ENCODE data around the gene IYD.
"Not testable (repeated sequence)": the region's sequence is repeated elsewhere in the genome, so short reads cannot be mapped to it uniquely, and the experiment has no call there.

Gene IYD

GRCh38 chr6:150352321-150353296 lies 16.2 kb upstream of the IYD start:
- no peak for DNase-seq (ENCODE audit: low spot score)

DNA sequence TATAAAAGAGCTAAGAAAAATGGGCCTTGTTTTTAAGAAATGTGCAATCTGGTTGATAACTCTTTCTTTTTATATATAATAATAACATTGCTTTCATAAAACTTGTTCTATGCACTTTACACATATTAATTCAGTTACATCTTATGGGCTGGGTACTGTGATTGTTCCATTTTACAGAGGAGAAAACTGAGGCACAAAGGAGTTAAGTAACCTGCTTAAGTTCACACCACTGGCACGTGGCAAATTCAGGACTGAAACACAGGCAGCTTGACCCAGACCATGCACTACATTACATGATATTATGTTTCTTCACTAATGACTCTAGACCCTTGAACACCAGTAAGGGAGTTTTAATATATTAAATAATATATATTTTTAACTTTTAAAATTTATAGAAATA lies 15.4 kb upstream of the IYD start:
- DNase-seq (ENCODE audit: low spot score), result no peak

DNA sequence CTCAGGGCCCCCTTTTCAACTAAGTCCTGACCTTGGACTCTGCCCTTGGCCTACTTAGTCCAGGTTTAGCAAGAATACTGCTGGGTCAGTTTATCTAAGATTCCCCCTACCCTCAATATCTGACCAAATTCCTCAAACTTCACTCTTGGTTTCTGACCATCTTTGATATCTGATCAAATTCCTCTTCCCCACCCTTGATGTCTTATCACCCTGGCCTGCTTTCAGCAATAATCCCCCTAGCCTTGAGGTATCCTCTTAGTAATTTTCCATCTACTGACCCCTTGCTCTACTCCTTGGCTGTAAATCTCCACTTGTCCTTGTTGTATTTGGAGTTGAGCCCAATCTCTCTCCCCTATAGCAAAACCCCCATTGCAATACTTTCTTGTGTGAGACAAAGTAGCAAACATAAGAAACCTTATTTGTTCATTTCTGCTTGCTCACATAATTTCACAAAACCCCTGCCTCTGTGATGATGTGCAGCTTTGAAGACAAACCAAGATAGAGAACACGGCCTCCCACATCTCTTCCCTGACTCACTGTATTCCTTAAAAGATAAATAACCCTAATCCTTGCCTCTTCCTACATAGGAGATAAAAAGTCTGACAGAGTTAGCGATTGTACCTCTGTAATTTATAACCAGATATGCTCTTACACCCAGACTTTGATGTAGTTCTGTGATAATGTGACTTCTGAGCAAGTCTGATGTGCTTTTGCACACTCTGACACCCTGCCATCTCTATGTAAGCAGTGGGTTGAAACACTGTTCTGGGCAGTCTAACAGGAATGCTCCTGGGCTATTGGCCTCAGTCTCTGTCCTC lies 13.8 kb upstream of the IYD start:
- no peak for DNase-seq (ENCODE audit: low spot score)

DNA sequence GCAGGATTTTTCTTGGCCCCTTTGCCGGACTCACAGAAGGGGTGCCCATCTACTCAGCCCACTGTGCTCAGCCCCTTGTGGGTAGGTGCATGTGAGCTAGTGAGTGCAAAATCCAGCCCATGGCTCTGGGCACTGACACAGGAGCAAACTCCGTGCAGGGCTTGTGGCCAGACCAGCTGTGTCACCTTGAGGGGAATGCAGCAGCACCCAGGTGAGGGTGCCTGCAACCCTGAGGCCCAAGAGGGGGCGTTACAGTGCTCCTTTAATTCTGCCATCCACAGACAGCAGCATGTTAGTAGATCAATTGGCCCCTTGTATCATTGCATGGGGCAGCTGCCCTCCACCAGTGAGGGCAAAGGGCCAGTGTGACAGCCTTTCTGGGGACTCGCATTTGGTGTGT lies 12.9 kb upstream of the IYD start:
- DNase-seq (ENCODE audit: low spot score), result no peak

DNA sequence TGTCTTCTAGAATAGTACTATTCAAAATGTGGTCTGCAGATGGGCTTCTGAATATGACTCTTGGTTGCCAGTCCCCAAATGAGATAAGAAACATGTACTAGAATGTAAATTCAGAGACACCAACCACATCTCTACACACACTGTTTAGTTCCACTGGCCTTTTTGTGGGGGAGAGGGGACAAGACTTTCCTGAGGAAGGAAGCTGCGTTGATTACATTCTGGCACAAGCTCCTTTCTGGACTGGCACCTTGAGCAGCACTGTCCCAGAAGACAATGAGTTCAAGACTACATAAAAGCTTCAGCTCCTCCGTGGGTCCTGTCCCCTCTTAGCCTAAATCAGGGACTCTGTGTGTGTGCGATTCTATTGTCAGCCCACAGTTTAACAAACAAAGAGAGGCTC lies 6.9 kb upstream of the IYD start:
- no peak for DNase-seq (ENCODE audit: low spot score)

DNA sequence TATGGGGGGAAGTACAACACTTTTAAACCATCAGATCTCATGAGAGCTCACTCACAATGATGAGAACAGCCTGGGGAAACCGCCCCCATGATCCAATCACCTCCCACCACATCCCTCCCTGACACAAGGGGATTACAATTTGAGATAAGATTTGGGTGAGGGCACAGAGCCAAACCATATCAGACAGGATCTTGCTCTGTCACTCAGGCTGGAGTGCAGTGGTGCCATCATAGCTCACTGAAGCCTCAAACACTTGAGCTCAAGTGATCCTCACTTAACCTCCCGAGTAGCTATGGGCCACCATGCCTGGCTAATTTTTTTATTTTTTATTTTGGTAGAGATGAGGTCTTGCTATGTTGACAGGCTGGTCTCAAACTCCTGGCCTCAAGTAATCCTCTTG lies 5.1 kb upstream of the IYD start:
- DNase-seq (ENCODE audit: low spot score), result no peak

GRCh38 chr6:150366118-150366778 lies 2.6 kb upstream of the IYD start:
- DNase-seq (ENCODE audit: low spot score), result no peak

DNA sequence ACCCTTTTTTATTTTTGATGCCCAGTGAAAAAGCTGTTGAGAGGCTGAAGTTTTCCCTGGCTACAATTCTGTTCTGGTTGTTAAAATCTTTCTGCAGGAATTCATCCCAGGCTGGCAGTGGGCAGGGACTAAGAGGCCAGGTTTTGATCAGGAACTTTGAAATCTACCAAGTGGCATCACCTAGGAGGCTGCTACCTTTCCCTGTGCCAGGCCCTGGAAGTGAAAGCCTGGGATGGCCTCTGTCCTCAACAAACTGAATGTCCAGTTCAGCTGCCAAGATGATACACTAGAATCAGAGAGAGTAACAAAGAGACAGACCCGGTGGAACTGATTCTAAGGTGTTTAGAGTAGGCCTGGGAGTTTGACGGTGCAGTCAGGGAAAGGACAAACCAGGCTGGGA lies 596 bp downstream of the IYD start:
- DNase-seq (ENCODE audit: low spot score), result no peak

GRCh38 chr6:150370112-150370511 lies 1.3 kb downstream of the IYD start:
- no peak for DNase-seq (ENCODE audit: low spot score)

DNA sequence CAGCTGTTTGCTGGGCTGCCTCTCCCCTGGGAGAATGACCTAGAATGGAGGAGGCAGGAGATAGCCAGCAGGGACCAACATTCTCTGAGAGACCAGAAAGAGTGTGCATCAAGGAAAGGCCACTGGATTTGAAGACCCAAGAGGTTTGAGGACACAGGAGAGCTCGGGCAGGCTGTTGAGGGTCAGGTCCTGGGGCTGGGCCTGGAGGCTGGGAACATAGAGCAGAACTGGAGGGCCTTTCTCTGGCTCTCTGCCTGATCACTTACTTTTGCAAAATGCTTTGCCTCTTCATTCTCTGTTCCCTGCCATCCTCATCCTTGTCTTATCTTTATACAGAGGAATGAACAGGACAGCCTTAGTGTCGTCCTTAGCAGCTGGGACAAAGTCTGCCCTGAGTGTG lies 2.5 kb downstream of the IYD start:
- no peak for DNase-seq (ENCODE audit: low spot score)

GRCh38 chr6:150372051-150372450 lies 3.2 kb downstream of the IYD start:
- no peak for DNase-seq (ENCODE audit: low spot score)

- DNase-seq (ENCODE audit: low spot score), result peak; percentile 40
These were observed 4.5 kb downstream of the IYD start for GRCh38 chr6:150373260-150373701.

DNA sequence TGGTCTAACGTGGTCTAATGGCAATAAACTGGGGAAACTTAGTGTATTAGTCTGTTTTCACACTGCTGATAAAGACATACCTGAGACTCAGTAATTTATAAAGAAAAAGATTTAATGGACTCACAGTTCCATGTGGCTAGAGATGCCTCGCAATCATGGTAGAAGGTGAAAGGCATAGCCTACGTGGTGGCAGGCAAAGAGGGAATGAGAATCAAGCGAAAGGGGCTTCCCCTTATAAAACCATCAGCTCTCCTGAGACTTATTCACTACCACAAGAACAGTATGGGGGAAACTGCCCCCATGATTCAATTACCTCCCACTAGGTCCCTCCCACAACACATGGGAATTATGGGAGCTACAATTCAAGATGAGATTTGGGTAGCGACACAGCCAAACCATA lies 5.5 kb downstream of the IYD start:
- not testable (repeated sequence) for DNase-seq (ENCODE audit: low spot score)

GRCh38 chr6:150377211-150377781 lies 8.5 kb downstream of the IYD start:
- DNase-seq (ENCODE audit: low spot score), result no peak

DNA sequence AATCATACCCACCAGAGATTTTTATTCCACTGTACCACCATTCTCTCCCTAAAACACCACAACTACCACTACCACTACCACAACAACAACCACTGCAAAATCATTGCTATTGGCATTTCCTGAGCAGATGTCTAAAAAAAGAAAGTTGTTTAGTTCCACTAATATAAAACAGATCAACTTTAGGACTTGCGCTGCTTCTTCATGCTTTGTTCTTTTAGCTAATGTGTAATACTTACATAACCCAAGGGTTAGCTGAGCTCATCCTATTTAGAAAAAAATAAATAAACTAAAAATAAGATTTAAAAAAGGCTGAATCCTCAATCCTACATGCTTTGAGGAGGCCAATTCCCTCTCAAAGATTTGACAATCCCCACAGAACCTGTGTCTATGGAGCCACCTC lies 11.4 kb downstream of the IYD start:
- no peak for DNase-seq (ENCODE audit: low spot score)

DNA sequence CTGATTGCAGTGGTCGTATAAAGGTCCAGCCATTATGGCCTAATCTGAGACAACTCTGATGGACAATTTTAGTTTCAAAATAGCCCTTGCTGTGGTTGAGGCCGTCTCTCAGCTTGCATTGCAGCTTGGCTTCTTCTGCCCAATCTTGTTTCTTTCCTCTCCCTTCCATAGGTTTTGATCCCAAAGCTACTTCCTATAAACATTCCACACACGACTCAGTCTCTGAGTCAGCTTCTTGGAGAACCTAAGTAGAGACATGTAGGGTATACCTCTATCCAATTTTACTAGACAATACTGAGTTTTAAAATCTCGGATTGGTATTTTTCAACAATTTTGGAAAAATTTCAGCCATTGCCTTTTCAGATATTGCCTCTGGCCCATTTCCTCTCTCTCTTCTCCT lies 13.4 kb downstream of the IYD start:
- no peak for DNase-seq (ENCODE audit: low spot score)

DNA sequence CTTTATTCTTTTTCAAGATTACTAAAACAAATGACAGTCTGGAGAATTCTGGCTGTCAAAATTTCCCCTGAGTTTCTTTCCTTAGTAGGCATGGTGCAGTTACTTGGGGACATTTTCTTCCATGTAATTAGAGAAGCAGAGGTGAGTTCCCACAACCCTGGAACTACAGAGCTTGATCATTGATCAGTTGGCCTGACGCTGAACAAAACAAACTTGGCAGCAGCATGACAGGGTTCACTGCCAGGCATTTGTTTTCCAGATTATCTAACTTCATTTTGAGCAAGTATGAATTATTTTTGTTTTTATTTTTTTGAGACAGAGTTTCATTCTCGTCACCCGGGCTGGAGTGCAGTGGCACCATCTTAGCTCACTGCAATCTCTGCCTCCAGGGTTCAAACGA lies 22.6 kb downstream of the IYD start:
- DNase-seq (ENCODE audit: low spot score), result no peak

DNA sequence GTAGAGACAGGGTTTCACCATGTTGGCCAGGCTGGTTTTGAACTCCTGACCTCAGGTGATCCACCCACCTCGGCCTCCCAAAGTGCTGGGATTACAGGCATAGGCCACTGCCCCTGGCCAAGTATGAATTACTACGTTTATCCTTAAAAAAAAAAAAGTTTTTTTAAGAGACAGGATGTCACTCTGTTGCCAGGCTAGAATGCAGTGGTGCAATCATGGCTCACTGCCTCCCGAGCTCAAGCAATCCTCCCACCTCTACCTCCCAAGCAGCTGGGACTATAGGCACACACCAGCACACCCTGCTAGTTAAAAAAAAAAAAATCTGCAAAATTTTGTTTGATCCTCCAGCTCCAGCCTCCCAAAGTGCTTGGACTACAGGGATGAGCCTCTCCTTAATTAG lies 23.1 kb downstream of the IYD start:
- DNase-seq (ENCODE audit: low spot score), result no peak

DNA sequence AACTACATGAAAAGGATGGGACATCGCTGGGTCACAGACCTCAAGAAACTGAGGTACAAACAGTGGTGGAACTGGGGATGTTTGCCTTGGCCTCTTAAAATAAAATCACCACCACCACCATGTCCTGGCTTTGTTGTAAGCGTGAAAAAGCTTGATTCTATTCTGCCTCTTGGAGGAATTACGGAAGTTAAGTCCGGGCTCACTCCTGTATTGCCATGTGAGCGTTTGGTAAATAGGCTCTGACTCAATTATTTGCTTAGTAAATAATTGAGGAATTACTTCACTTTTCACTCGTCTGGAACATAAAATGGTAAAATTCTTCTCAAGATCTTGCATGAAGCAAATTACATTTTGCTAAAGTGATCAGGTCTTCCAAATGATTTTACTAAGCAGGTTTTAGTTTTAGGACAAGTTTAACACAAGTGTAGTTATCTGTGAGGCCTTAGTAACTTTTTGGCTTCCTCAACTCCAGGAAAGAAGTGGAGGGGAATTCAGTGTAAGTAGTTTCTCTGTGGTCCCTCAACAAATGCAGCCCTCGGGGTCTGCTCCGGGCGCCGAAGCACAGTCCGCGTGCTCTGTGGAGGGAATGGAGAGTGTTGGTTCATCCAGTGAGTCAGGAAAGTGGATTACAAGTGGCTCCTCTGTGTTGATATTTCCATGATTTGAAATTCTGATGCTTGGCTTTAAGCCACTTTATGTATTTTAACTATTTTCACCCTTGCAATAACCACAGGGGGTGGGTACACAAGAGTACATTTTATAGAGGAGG lies 23.8 kb downstream of the IYD start:
- no peak for DNase-seq (ENCODE audit: low spot score)

GRCh38 chr6:150394053-150394898 lies 25.5 kb downstream of the IYD start:
- DNase-seq (ENCODE audit: low spot score), result no peak

- no peak for DNase-seq (ENCODE audit: low spot score)
These were observed 26.1 kb downstream of the IYD start for GRCh38 chr6:150394899-150395295.

Data from RKO (cell line).